ENCODE measurements around the gene NPR2. TPM values are rescaled to one million over a fixed set of nuclear protein-coding genes. Genes with fewer than 3 reads are reported as not detected.

The NPR2 gene
- total RNA-seq, 1 experiment from 2014 or later: 10.1 TPM

- Mint-ChIP-seq H3K4me3 (no peak overlapping the region), H3K27ac (no peak overlapping the region), H3K36me3 (no peaks in the 10 kb centered on the region), H3K9me3 (no peaks in the 10 kb centered on the region), H3K27me3 (ENCODE audit: low read depth) (peaks cover 2% of the 10 kb centered on the region; the same call in 1 of the 2 replicates), H3K4me1 (peaks cover 21% of the 10 kb centered on the region)
- CTCF ChIA-PET: interaction anchor here (1.0 to 4.8 kb wide), 2 partner anchors 17 to 33 kb away, joined by 3 to 79 read pairs; no protein-coding TSS in a partner anchor
- ATAC-seq: no peak
- TF ChIP-seq TEAD4 (CRISPR knock-in tag; IDR thresholded peaks at IDR 0.05): no peak
- no peak for TF ChIP-seq TCF7 (CRISPR knock-in tag; IDR thresholded peaks at IDR 0.05; ENCODE audit: low read depth)
- TF ChIP-seq IRF2 (CRISPR knock-in tag; IDR thresholded peaks at IDR 0.05; ENCODE audit: borderline replicate concordance, low read depth): no peak
- no peak for TF ChIP-seq ZNF219 (CRISPR knock-in tag; IDR thresholded peaks at IDR 0.05; ENCODE audit: borderline replicate concordance)
- TF ChIP-seq NFATC4 (CRISPR knock-in tag; IDR thresholded peaks at IDR 0.05): no peak
- TF ChIP-seq PREB (CRISPR knock-in tag; IDR thresholded peaks at IDR 0.05; ENCODE audit: borderline replicate concordance): no peak
- no peak for TF ChIP-seq KAT7 (CRISPR knock-in tag; IDR thresholded peaks at IDR 0.05; ENCODE audit: borderline replicate concordance)
- TF ChIP-seq TEAD1 (CRISPR knock-in tag; IDR thresholded peaks at IDR 0.05): no peak
- TF ChIP-seq ATF2 (CRISPR knock-in tag; IDR thresholded peaks at IDR 0.05; ENCODE audit: borderline replicate concordance, low read depth): no peak
- no peak for TF ChIP-seq ZNF396 (CRISPR knock-in tag; IDR thresholded peaks at IDR 0.05; ENCODE audit: borderline replicate concordance)
- no peak for TF ChIP-seq ZBTB21 (CRISPR knock-in tag; IDR thresholded peaks at IDR 0.05; ENCODE audit: borderline replicate concordance)
- DNase-seq (ENCODE audit: low spot score): no peak
- POLR2A ChIA-PET: no interaction called here
These were observed 31.5 kb downstream of the NPR2 start for GRCh38 chr9:35822926-35823325.

GRCh38 chr9:35826071-35826701 lies 34.8 kb downstream of the NPR2 start:
- ATAC-seq: peak; percentile 13
- Mint-ChIP-seq H3K27me3 (ENCODE audit: low read depth) (peaks cover 2% of the 10 kb centered on the region; the same call in 1 of the 2 replicates), H3K27ac (no peak overlapping the region), H3K9me3 (no peaks in the 10 kb centered on the region), H3K36me3 (no peaks in the 10 kb centered on the region), H3K4me3 (no peak overlapping the region), H3K4me1 (peaks cover 33% of the 10 kb centered on the region)
- ChIA-PET POLR2A (no interaction called here), CTCF (interaction anchor here (0.5 to 4.8 kb wide), 30 partner anchors 9 to 274 kb away, joined by 3 to 79 read pairs (median 4); partner anchors contain the start of genes CCDC107, HINT2, NPR2 and RMRP)
- TF ChIP-seq MAX (CRISPR knock-in tag; IDR thresholded peaks at IDR 0.05) (no peak), CTCF (IDR thresholded peaks at IDR 0.05) (peak; percentile 44; the same call in 1 of the 2 replicates)
- DNase-seq (ENCODE audit: low spot score): no peak

GRCh38 chr9:35827486-35827885 lies 36.1 kb downstream of the NPR2 start:
- no peak overlapping the region; the same call in 1 of the 2 replicates for H3K4me3 Mint-ChIP-seq
- peaks cover 33% of the 10 kb centered on the region for H3K4me1 Mint-ChIP-seq
- no peaks in the 10 kb centered on the region for H3K36me3 Mint-ChIP-seq
- ChIA-PET POLR2A (no interaction called here), CTCF (interaction anchor here (1.9 to 4.8 kb wide), 5 partner anchors 13 to 55 kb away, joined by 9 to 79 read pairs (median 22); partner anchors contain the start of gene HINT2)
- H3K9me3 Mint-ChIP-seq: no peaks in the 10 kb centered on the region
- no peak overlapping the region for H3K27ac Mint-ChIP-seq
- no peak for ATAC-seq
- no peak for DNase-seq (ENCODE audit: low spot score)
- H3K27me3 Mint-ChIP-seq (ENCODE audit: low read depth): peaks cover 2% of the 10 kb centered on the region; the same call in 1 of the 2 replicates
- TF ChIP-seq ATF2 (CRISPR knock-in tag; IDR thresholded peaks at IDR 0.05; ENCODE audit: borderline replicate concordance, low read depth): no peak
- TF ChIP-seq MLX (CRISPR knock-in tag; IDR thresholded peaks at IDR 0.05): no peak
- TF ChIP-seq NFE2L1 (CRISPR knock-in tag; IDR thresholded peaks at IDR 0.05): no peak
- no peak for TF ChIP-seq E2F1 (CRISPR knock-in tag; IDR thresholded peaks at IDR 0.05)
- TF ChIP-seq ZNF317 (CRISPR knock-in tag; IDR thresholded peaks at IDR 0.05; ENCODE audit: borderline replicate concordance, low read depth): no peak
- no peak for TF ChIP-seq GABPB1 (CRISPR knock-in tag; IDR thresholded peaks at IDR 0.05)
- TF ChIP-seq HMGXB4 (CRISPR knock-in tag; IDR thresholded peaks at IDR 0.05): no peak
- no peak for TF ChIP-seq TEAD4 (CRISPR knock-in tag; IDR thresholded peaks at IDR 0.05)

Measured in WTC11 (cell line).